HG03342 (cell line): ENCODE results near the gene STX5.
"Not testable (repeated sequence)": the region's sequence is repeated elsewhere in the genome, so short reads cannot be mapped to it uniquely, and the experiment has no call there.

Experiments used
- ATAC-seq: cut with Tn5 transposase; IDR thresholded peaks from one replicate; pipeline ENCODE4 v1.9.1; 2021; ENCODE audit warnings: mild to moderate bottlenecking, moderate library complexity; ENCODE audit not compliant: unreplicated experiment

STX5 gene, protein sequence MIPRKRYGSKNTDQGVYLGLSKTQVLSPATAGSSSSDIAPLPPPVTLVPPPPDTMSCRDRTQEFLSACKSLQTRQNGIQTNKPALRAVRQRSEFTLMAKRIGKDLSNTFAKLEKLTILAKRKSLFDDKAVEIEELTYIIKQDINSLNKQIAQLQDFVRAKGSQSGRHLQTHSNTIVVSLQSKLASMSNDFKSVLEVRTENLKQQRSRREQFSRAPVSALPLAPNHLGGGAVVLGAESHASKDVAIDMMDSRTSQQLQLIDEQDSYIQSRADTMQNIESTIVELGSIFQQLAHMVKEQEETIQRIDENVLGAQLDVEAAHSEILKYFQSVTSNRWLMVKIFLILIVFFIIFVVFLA

DNA sequence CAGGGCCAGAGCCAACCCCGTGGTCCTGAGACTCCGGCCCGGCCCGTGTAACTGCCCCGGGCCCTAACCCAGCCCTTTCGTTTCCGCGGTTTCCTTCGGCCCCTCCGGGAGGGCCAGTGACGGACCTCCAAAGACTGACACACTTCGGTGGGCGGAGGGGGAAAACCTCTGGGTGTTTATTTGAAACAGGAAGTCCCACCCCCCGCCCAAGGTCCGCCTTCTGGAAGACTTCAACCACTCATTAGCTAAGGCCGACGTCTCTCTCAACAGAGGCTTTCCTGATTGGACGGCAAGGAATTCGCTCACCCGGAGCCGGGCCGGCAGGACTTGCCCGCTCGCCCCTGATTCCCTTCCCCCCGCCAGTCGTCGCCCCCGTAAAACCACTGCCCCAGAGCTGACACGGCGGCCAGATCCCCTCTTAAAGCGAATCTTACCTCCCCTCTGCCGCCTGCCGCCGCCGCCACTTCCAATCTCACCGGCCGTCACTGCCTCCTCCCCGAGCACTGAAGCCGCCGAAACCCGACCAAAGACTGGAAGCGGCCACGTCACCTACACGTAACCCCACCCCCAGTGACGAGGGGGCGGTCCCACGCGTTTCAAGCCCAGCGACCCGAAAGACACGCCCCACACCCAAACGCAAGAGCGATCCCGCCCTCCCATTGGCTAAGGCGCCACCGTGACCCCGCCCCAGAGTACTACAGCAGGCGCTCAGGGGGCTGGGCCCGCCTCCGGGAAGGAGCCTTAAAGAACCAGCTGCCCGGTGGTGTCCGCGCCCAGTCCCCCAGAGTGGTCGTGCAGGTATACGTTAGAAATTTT lies at the start of gene STX5:
Gene STX5 (minus strand): TSS at position 532 of the 816 bp plus-strand sequence. CDS start 808 bp downstream, outside the sequence.
- ATAC-seq: peak; percentile 83

DNA sequence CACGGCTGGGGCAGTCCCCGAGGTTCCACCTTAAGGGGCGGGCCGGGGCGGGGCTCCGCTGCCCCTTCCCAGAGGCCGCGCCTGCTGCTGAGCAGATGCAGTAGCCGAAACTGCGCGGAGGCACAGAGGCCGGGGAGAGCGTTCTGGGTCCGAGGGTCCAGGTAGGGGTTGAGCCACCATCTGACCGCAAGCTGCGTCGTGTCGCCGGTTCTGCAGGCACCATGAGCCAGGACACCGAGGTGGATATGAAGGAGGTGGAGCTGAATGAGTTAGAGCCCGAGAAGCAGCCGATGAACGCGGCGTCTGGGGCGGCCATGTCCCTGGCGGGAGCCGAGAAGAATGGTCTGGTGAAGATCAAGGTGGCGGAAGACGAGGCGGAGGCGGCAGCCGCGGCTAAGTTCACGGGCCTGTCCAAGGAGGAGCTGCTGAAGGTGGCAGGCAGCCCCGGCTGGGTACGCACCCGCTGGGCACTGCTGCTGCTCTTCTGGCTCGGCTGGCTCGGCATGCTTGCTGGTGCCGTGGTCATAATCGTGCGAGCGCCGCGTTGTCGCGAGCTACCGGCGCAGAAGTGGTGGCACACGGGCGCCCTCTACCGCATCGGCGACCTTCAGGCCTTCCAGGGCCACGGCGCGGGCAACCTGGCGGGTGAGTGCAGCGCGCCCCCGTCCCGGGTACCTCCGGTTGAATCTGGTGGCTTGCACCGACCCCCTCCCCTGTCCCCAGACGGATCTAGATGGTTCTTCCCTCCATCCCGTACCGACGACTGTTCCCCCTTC lies 49.1 kb upstream of the STX5 start, which contains the start of gene SLC3A2:
Gene SLC3A2 (plus strand): TSS at position 94 of the 776 bp plus-strand sequence. CDS start 128 bp downstream, at position 222.
- ATAC-seq: peak; percentile 71

DNA sequence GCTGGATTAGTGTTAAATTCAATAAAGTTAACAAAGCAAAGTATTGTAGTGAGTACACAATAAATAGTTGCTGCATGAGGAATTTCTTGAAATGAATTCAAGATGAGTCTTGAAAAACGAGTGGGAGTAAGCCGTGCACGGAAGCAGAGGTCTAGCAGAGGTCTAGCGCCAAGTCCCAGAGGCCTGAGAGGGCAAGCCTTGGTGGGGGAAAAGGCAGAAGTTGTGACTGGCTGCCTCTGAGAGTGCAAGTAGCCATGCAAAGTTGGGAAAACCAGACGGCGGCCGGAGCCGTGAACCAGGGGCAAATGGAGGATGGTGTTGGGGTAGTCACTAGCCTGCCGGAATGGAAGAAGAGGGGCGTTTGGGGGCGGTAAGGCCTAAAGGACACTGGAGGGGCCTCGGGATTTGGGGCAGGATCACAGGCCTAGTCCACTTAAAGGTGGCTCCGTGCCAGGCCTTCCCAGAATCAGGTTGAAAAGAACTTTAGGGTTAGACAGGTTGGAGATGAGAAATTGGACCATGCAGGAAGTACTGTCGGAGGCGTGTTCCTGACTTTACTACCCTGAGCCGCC lies 48.5 kb upstream of the STX5 start:
- ATAC-seq: peak; percentile 13

DNA sequence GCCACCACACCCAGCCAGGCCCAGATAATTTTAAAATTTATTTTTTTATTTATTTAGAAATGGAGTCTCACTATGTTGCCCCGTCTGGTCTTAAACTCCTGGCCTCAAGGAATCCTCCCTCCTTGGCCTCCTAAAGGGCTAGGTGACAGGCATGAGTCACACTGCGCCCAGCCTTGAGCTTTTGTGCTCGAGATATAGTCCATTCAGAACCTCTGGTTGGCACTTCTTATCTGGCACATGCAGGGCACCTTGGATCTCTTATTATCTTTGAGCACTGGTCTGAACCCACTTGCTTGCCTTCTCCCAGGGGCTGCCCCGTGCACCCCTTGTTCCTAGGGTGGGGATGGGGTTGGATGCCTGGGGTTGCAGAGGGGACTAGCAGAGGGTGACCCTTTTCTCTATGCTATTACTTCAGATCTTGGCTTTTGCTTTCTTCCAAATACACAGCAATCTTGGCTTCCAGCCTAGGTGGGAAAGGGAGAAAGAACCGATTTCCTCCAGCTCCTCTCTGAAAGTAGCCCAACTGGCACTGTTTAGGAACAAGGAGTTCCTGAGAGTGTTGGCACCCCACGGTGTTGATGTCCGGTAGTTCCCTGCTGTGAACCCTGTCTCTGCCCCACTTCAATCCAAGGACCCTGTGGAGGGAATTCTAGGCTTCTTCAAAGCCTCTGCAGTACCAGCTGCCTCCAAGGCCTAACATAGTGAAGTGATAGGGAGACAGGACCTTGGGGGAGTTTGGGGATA lies 47.6 kb upstream of the STX5 start:
- ATAC-seq: no peak

DNA sequence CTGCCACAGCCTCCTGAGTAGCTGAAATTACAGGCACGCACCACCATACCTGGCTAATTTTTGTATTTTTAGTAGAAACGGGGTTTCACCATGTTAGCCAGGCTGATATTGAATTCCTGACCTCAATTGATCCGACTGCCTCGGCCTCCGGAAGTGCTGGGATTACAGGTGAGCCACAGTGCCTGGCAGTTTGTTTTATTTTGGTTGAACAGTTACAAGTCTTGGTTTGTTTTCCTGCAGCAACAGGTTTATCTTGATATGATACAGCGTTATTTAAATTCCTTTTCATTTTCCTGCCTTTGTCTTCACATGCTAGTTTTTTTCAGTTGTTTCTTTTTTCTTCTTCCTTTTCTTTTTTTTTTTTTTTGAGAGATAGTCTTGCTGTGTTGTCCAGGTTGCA lies 44.9 kb upstream of the STX5 start:
- ATAC-seq: no peak

- ATAC-seq: no peak
These were observed 44.0 kb upstream of the STX5 start for GRCh38 chr11:62875698-62876478.

DNA sequence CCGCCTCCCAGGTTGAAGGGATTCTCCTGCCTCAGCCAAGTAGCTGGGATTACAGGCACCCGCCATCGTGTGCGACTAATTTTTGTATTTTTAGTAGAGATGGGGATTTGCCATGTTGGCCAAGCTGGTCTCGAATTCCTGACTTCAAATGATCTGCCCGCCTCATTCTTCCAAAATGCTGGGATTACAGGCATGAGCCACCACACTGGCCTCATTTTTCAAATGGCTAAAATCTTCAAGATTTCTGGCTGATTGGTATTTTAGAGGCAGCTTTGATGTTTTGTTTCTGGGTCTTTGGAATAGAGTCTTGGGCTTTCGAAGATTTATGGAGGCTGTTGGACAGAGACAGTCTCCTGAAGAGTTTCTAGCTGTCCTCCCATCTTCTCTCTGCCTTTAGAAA lies 43.0 kb upstream of the STX5 start:
- no peak for ATAC-seq

GRCh38 chr11:62865635-62866034 lies 33.8 kb upstream of the STX5 start:
- ATAC-seq: no peak

- no peak for ATAC-seq
These were observed 32.0 kb upstream of the STX5 start for GRCh38 chr11:62863687-62864335.

DNA sequence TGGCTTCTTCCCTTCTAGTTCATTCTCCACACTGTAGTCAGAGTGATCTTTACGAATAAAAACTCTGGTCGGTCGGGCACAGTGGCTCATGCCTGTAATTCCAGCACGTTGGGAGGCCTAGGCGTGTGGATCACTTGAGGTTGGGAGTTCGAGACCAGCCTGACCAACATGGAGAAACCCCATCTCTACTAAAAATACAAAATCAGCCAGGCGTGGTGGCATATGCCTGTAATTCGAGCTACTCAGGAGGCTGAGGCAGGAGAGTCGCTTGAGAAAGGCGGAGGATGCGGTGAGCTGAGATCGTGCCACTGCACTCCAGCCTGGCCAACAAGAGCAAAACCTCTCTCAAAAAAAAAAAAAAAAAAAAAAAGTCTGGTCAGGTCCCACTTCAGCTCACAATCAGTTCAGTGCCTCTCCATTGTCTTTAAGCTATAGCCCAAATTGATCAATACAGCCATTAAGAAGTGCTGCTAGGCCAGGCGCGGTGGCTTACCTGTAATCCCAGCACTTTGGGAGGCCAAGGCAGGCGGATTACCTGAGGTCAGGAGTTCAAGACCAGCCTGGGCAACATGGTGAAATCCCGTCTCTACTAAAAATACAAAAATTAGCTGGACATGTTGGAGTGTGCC lies 29.8 kb upstream of the STX5 start:
- ATAC-seq: not testable (repeated sequence)

- ATAC-seq: no peak
These were observed 29.1 kb upstream of the STX5 start for GRCh38 chr11:62860835-62861563.

GRCh38 chr11:62859281-62859703 lies 27.4 kb upstream of the STX5 start:
- ATAC-seq: not testable (repeated sequence)

- no peak for ATAC-seq
These were observed 26.4 kb upstream of the STX5 start for GRCh38 chr11:62858201-62858600.

DNA sequence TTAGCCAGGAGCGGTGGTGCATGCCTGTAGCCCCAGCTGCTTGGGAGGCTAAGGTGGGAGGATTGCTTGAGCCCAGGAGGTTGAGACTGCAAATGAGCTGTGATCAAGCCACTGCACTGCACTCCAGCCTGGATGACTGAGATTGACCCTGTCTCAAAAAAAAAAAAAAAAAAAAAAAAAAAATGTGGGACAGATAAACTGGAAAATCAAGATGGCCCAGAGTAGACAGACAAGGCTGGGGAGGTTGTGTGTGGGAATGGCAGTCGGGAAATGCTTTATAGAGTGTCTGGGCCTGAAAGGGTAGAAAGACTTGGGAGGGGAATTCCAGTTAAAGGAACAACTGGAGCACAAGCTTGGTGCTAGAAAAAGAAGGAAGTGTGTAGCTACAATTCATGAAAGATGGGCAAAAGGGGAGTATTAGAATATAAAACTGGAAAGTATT lies 25.7 kb upstream of the STX5 start:
- ATAC-seq: no peak

DNA sequence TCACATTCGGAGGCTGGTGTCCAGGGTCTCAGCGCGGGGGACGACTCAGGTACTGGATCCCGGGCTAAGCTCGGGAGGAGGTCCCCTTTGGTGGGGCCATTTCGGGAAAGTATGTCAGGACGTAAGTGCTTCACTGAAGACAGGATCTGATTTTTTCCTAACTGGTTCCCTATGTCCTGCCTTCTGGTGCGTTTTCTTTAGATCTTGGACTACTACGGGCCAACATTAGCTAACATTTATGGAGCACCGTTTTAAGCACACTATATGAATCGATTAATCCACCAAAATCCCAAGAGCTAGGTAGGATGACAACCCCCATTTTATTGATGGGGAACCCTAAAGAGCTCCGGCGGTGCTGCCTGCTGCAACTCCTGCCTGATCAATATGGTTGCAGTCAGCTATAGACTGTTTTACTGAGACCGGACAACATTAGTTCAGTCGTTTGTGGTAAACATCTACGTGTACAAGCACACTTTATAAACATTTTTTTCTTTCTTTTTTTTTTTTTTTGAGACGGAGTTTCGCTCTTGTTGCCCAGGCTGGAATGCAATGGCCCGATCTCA lies 24.6 kb upstream of the STX5 start:
- no peak for ATAC-seq

DNA sequence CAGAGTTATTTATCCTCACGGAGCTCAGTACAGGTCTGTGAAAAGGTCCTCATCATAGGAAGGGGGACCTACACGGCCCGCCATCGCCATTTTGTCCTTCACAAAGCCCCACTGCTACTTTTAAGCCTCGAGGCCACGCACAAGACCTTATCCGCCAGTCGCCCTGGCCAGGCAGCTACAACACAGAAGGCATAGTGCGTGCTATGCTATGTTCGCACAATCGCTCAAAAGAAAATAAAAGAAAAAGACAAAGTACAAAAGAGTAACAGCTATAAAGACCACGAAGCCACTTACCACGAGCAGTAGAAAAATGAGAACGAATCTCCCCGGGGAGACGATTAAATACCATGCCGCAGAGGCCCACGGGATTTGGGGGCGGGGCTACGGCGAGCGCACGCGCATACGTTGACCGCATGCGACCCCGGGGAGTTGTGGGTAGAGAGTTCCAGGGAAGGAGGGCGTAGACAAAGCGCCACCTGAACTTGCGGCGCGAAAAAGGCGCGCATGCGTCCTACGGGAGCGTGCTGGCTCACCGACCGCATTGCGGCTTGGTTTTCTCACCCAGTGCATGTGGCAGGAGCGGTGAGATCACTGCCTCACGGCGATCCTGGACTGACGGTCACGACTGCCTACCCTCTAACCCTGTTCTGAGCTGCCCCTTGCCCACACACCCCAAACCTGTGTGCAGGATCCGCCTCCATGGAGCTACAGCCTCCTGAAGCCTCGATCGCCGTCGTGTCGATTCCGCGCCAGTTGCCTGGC lies 23.9 kb upstream of the STX5 start:
- ATAC-seq: peak; percentile 86
